GM18909 (cell line): Measurements from ENCODE around the gene MSTN.
"Not testable (repeated sequence)": the region's sequence is repeated elsewhere in the genome, so short reads cannot be mapped to it uniquely, and the experiment has no call there.

ENCODE experiments used
- ATAC-seq: cut with Tn5 transposase; IDR thresholded peaks from one replicate; pipeline ENCODE4 v1.9.1; 2021; ENCODE audit warnings: mild to moderate bottlenecking; ENCODE audit not compliant: unreplicated experiment, poor library complexity

MSTN gene

DNA sequence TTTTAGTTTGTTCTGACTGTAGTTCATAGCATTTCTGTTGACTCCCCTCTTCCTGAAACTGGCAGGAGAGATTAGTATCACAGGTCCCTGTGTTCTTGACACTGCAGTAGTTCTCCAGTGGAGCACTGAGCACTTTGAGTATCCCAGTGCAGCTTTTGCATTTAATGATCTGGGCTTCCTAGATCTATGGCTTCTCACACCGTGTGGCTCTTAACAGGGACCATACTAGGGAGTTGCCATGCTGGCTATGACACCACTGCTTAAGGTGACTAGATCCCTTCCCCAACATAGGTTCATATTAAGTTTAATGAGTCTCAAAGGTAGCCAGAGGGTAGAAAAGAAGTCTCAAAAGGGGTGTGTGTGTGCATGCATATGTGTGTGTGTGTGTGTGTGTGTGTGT is 6.2 kb upstream of the MSTN start:
- no peak for ATAC-seq

DNA sequence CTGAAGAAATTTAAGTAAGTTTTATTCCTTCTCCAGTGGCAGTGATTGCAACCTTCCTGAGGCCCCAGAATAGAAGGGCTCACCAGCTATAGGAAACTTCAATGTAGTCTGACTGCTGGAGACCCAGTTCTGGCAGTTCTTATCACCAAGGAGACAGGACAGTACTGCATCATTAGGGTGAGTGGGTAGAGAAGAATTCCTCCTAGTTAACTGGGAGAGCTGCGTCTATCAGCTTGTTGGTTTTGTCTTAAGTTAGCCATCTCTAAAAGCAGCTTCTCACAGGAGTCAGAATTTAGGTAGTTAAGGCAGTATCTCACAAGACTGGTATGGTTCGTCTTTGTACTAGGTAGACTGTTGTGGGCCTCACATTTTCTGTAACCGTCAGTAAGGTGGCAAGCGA is 3.3 kb upstream of the MSTN start:
- no peak for ATAC-seq

DNA sequence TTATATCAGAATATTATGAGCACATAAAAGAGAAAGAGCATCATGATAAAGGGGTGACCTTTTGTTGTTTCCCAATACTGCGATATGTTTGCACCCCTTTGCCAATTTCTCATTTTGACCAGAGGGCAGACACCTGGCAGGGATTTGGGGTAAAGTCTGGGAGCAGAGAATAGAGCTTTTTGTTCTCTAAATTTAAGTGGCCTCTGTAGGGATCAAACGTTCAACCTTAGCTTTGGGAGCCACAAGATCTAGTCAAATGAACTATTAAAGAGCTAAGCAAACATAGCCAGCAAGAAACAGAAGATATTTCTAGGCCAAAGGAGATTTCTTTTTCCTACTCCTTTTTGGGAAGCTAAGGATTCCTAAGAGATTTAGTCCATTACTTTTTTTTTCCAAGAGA is 1.1 kb upstream of the MSTN start:
- no peak for ATAC-seq

DNA sequence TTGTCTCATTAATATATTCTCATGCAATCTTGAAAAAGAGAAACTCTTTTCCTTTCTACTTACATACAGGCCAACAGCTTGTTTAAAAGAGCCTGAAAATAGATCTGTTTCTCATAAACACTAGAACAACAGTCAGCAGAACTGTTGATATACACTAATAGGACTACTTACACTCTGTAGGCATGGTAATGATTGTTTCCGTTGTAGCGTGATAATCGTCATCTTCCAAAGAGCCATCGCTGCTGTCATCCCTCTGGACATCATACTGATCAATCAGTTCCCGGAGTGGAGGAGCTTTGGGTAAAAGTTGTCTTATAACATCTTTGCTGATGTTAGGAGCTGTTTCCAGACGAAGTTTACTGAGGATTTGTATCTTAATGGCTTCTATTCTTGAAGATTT is 476 bp downstream of the MSTN start:
- ATAC-seq = no peak

DNA sequence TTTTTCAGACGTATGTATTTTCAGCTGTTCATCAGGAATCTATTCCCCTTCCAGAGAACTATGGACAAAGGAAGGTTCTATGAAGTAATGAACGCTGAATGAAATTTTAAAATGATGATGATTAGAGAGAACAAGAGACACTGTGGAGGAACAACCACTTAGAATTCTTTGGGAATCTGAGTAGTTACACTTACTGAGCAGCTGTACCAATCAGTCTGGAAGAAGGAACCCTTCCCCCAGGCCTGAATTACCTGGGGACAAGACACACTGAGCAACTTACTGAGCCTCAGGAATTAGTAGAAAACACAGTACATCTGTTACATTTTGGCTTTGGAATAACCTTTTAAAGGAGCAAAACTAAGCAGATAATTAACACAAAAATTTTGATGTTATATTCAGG is 1.9 kb downstream of the MSTN start:
- ATAC-seq = no peak

DNA sequence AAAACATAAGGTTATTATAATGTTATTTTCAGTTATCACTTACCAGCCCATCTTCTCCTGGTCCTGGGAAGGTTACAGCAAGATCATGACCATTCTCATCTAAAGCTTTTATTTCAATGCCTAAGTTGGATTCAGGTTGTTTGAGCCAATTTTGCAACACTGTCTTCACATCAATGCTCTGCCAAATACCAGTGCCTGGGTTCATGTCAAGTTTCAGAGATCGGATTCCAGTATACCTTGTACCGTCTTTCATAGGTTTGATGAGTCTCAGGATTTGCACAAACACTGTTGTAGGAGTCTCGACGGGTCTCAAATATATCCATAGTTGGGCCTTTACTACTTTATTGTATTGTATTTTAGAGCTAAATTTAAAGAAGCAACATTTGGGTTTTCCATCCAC is 2.5 kb downstream of the MSTN start:
- ATAC-seq = no peak

DNA sequence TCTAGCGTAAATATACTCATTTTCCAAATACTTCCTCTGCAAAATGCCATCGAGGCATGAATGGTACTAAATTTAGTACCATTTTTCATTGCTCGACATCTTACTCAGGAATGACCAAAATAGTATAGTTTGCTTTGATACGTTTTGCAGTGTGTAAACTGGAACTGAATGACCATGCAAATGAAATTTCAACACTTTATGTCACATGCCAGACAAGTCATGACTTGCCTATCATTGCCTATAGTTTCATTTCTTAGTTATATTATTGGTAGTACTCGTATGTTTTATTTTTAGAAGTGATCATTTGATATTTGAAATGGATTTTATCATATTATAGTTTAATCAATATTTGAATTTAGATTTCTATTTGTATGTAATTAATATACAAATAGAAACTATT is 9.1 kb downstream of the MSTN start:
- ATAC-seq = no peak

DNA sequence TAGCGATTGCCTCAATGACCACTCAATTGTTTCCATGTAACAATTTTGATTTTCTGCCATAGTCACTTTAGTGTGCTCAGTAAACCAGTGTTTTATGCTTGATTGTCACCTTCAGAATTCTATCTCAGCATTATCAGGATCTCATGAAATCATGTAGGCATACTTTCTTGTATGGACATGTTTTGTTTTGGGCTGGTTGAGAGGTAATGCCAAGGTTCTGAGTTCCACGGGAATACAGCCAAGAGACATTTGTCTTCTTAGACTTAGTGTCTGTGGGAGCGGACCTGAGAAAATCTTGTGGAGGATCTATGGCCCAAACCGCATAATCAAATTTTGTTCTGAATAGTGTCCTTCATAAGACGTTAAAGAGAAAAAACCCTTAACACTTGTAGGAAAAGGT is 10.2 kb downstream of the MSTN start:
- ATAC-seq = no peak

DNA sequence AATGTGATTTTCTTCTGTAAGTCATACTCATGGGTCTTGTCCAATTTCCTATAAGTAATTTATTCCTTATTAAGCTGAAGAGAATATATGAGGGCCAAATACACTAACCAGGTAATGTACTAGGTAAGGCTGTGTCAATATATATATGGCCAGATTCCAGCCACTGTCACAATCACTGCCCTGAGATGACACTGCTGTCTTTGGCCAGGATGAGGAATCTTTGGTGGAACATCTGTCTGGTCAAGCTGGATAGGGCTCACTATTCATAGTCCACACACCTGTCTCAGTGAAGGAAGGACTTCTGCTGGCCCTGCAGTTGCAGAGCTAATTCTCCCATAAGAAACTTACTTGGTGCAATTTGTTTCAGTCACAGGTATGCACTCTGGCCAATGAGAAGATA is 11.3 kb downstream of the MSTN start:
- no peak for ATAC-seq

DNA sequence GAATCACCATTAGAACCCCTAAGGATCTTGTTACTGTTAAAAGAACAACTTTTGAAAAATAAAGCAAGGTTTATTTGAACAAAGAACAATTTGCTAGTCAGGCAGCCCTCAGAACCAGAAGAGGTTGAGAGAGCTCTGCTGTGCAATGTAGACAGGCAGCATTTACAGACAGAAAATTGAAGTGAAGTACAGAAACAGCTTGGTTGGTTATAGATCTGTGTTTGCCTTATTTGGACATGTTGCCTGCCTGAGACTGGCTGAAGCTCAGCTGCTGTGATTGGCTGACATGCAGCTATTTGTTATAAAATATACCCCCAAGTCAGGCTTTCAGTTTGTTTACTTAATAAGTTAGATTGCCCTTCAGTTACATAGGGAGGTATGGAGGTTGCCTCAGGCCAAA is 12.5 kb downstream of the MSTN start:
- no peak for ATAC-seq

DNA sequence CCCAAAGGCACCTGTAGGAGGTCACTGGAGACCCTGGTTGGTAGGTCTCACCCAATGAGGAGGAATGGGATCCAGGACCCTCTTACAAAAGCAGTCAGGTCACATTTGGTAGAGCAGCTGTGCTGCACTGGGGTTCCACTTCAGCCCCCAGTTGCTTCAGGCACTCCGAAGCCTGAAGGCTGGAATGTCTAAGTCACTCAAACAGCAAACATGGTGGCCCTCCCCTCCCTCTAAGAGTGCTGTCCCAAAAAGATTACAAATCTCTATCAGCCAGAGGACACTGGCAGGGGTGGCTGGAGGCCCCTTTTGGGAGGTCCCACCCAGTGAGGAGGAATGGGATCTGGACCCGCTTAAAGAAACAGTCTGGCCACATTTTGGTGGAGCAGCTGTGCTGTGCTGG is 17.7 kb downstream of the MSTN start:
- ATAC-seq = no peak

DNA sequence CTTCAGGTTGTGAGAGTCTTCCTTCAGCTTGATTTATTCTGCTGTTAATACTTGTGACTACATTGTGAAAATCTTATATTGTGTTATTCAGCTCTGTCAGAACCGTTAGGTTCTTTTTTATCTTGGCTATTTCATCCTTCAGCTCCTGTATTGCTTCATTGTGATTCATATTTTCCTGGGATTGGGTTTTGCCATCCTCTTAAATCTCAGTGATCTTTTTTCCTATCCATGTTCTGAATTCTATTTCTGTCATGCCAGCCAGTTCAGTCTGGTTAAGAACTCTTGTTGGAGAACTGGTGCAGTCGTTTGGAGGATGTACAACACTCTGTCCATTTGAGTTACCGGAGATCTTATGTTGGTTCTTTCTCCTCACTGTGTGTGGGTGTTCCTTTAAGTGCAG is 19.1 kb downstream of the MSTN start:
- ATAC-seq = no peak

DNA sequence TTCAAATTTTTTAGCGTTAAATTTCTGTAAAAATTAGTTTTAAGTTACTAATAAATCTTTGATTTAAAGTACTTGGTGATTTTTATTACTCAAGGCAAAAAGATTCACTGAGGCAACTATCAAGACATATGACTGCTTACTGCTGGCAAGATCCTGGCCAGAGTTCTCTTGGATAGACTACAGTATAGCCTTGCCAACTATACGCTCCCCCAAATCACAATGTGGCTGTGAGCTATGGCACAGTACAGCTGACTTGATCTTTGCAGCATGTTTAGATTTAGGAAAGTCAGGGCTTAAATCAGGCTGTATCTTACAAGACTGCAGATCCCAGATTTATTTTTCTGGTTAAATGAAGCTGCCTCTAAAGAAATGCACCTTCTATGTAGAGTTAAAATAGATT is 26.5 kb downstream of the MSTN start:
- no peak for ATAC-seq

DNA sequence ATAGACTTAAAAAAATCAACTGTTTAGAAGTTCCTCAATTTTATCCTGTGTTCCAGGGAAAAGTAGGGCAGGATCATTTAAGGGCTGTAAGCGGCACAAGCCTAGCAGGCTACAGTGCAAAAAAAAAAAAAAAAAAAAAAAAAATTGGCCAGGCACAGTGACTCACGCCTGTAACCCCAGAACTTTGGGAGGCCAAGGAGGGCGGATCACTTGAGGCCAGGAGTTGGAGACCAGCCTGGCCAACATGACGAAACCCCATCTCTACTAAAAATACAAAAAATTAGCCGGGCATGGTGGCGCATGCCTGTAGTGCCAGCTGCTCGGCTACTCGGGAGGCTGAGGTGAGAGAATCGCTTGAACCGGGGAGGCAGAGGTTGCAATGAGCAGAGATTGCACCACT is 28.1 kb downstream of the MSTN start:
- ATAC-seq = not testable (repeated sequence)

DNA sequence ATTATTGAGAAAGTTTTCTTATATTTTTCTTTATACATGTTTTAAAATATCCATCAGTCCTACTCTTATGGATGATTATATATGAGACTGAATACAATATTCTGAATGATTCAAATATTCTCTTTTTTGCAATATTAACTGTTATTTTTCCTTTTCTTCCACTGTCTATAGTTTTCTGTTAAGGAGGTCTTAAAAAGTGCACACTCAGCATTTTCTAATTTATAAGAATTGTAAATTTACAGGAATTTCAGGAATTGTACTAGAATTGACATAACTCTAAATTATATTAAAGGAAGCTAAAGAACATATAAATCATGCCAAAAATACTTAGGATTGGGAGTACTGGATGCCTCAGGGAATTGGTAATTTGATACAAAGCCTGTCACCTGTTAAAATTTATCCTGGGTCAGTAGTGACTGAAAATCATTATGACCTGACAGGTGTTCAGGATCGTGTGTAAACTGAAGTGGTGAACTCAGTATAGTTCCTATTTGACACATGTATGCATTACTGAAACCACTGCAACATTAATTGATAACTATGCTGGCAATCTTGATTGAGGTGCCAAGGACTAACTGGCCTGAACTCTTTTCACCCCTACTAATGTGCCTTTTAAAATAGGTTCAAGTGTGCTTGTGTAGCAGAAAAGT is 30.4 kb downstream of the MSTN start:
- peak; percentile 71 for ATAC-seq

DNA sequence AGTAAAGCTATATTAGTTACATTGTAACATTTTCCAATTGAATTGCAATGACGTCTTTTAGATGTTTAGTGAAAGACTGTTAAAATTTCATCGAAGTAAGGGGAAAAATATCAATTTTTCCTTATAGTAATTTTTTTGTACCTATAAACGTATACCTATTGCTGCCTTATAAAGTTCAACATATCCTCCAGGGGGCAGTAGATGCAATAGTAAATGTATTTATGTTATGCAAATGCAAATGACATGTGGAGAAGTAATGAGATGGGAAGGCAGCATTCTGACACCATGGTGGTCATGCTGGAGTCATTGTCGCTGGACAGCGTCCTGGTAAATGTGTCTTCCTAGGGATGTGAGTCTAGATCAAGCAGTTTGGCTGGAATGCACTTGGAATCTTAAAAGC is 38.7 kb downstream of the MSTN start:
- ATAC-seq = peak; percentile 82

DNA sequence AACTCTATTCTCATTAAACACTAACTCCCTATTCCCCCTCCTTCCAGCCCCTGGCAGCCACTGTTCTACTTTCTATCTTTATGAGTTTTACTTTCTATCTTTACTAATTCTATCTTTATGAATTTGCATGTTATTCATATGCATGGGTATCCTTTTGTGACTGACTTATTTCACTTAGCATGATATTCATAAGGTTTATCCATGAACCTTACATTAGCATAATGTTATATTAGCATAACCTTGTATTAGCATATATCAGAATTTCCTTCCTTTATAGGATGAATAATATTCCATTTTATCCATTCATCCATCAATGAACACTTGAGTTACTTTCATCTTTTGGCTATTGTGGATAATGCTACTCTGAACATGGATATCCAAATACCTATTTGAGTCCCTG is 41.8 kb downstream of the MSTN start:
- ATAC-seq = no peak

DNA sequence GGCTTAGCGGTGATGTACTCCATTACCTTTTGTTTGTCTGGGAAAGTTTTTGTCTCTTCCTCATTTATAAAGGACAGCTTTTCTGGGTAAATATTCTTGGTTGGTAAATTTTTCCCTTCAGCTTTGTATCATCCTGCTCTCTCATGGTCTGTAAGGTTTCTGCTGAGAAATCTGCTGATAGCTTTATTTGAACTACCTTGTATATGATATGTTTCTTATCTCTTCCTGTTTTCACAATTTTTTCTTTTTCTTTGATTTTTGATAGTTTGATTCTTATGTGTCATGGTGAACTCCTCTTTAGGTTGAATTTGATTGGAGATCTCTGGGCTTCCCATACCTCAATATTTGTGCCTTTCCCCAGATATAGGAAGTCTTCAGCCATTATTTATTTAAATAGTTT is 44.7 kb downstream of the MSTN start:
- ATAC-seq = no peak

DNA sequence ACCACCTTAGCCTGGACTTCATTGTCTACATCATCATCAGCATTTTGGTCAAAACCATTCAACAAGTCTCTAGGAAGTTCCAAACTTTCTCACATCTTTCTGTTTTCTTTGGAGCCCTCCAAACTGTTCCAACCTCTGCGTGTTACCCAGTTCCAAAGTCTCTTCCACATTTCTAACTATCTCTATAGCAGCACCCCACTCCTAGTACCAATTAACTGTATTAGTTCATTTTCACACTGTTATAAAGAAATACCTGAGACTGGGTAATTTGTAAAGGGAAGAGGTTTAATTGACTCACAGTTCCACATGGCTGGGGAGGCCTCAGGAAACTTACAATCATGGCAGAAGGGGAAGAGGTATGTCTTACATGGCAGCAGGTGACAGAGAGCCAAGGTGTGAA is 46.6 kb downstream of the MSTN start:
- ATAC-seq = not testable (repeated sequence)
